CD4-positive, alpha-beta T cell treated with Interleukin-4 for 4 hours (primary cell): ENCODE results near the gene DYNLL1.
A peak's percentile ranks its signal among the peaks of the same experiment; 100 is the strongest.
"Not testable (repeated sequence)": the region's sequence is repeated elsewhere in the genome, so short reads cannot be mapped to it uniquely, and the experiment has no call there.

Source experiments
- DNase-seq: peaks from one replicate; pipeline ENCODE4 v3.0.0-alpha.2; 2020

The DYNLL1 gene

GRCh38 chr12:120475643-120476042 lies 20.3 kb upstream of the DYNLL1 start:
- DNase-seq, result no peak

GRCh38 chr12:120479458-120479857 lies 16.5 kb upstream of the DYNLL1 start:
- DNase-seq, result no peak

GRCh38 chr12:120480211-120480610 lies 15.7 kb upstream of the DYNLL1 start:
- DNase-seq, result no peak

- DNase-seq, result peak; percentile 48
These were observed 14.7 kb upstream of the DYNLL1 start for GRCh38 chr12:120481022-120481767.

- DNase-seq, result no peak
These were observed 12.3 kb upstream of the DYNLL1 start for GRCh38 chr12:120483621-120484020.

- no peak for DNase-seq
These were observed 9.7 kb upstream of the DYNLL1 start for GRCh38 chr12:120485961-120486881.

GRCh38 chr12:120487552-120487951 lies 8.4 kb upstream of the DYNLL1 start:
- not testable (repeated sequence) for DNase-seq

GRCh38 chr12:120488057-120488640 lies 7.8 kb upstream of the DYNLL1 start:
- DNase-seq, result no peak

- no peak for DNase-seq
These were observed 6.9 kb upstream of the DYNLL1 start for GRCh38 chr12:120489018-120489417.

- DNase-seq, result no peak
These were observed 5.6 kb upstream of the DYNLL1 start for GRCh38 chr12:120490325-120490724.

- DNase-seq, result no peak
These were observed 4.9 kb upstream of the DYNLL1 start for GRCh38 chr12:120490833-120491512.

GRCh38 chr12:120495186-120495730 lies 655 bp upstream of the DYNLL1 start:
- DNase-seq, result no peak

GRCh38 chr12:120496413-120497340 lies 764 bp downstream of the DYNLL1 start:
- peak; percentile 57 for DNase-seq

GRCh38 chr12:120497524-120498150 lies 1.7 kb downstream of the DYNLL1 start:
- no peak for DNase-seq

GRCh38 chr12:120498870-120499515 lies 3.1 kb downstream of the DYNLL1 start:
- no peak for DNase-seq

GRCh38 chr12:120500581-120500980 lies 4.7 kb downstream of the DYNLL1 start:
- DNase-seq, result no peak

- no peak for DNase-seq
These were observed 8.7 kb downstream of the DYNLL1 start for GRCh38 chr12:120504587-120504986.

- DNase-seq, result no peak
These were observed 12.6 kb downstream of the DYNLL1 start for GRCh38 chr12:120508537-120508936.

GRCh38 chr12:120514002-120514401 lies 18.1 kb downstream of the DYNLL1 start:
- no peak for DNase-seq

GRCh38 chr12:120515496-120515895 lies 19.6 kb downstream of the DYNLL1 start:
- no peak for DNase-seq
